Measurements from ENCODE around the gene NTMT1.

GRCh38 chr9:129626079-129626624 is at the start of gene NTMT1:
- TF ChIP-seq, protein P1, sequence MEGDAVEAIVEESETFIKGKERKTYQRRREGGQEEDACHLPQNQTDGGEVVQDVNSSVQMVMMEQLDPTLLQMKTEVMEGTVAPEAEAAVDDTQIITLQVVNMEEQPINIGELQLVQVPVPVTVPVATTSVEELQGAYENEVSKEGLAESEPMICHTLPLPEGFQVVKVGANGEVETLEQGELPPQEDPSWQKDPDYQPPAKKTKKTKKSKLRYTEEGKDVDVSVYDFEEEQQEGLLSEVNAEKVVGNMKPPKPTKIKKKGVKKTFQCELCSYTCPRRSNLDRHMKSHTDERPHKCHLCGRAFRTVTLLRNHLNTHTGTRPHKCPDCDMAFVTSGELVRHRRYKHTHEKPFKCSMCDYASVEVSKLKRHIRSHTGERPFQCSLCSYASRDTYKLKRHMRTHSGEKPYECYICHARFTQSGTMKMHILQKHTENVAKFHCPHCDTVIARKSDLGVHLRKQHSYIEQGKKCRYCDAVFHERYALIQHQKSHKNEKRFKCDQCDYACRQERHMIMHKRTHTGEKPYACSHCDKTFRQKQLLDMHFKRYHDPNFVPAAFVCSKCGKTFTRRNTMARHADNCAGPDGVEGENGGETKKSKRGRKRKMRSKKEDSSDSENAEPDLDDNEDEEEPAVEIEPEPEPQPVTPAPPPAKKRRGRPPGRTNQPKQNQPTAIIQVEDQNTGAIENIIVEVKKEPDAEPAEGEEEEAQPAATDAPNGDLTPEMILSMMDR (IDR thresholded peaks at IDR 0.05; ENCODE audit: low read depth, low read length) = no peak
- TF ChIP-seq EZH2phosphoT487 (IDR thresholded peaks at IDR 0.05; ENCODE audit: low read depth) = no peak
